ENCODE results near the gene WFDC8. TPM values are rescaled to one million over a fixed set of nuclear protein-coding genes. Genes with fewer than 3 reads are reported as not detected.

Gene WFDC8
- total RNA-seq, result not detected in 2 replicates

GRCh38 chr20:45579184-45579583 lies at the start of gene WFDC8:
Gene WFDC8 (minus strand): TSS chr20:45579284. CDS start chr20:45579247, 37 bp downstream.

DNA sequence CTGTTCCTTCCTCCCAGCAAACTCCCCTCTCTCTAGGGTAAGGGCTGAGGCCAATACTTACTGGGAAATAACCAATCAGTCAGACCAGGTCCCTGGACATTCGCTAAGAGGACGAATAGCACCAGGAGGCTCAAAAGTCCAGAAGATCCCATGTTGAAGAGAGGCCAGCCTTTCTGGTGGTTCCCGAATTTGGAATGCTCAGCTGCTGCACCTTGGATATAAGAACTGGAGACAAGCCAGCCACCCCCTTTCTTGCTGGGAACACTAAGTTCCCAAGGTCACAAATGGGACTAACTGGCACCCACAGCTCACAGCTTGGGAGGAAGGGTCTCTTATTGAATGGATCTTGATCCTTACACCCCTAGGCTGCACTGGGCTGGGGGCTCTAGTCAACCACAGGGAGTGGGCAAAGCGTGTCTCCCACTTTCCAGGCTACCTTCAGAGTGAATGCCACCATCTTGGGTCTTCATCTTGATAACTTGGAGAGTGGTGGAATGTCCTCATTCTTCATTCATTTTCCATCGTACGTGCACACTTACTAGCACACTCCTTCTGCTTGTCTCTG lies 31.8 kb downstream of the WFDC8 start, which contains the start of gene EPPIN:
Gene EPPIN (minus strand): TSS at position 196 of the 565 bp plus-strand sequence. CDS start 44 bp downstream, at position 152.

GRCh38 chr20:45539382-45539781 lies 39.7 kb downstream of the WFDC8 start, which contains the start of gene WFDC6:
Gene WFDC6 (minus strand): TSS chr20:45539482. CDS start chr20:45539407, 75 bp downstream.

GRCh38 chr20:45515147-45515913 lies 63.8 kb downstream of the WFDC8 start, which contains the start of gene SPINT3:
Gene SPINT3 (minus strand): TSS chr20:45515622. CDS start chr20:45515608, 14 bp downstream.

Other genes with a start within 250 kb of the WFDC8 start
- gene SDC4, start 230.9 kb downstream of the WFDC8 start, total RNA-seq, result 102 and 106 TPM in 2 replicates
- gene SYS1, start 216.1 kb downstream of the WFDC8 start, total RNA-seq, result 26.8 and 29.9 TPM in 2 replicates
- under 0.01 TPM in 1 of 2 replicates, not detected in the other for gene TP53TG5, start 201.0 kb downstream of the WFDC8 start, total RNA-seq
- gene DBNDD2, start 171.0 kb downstream of the WFDC8 start, total RNA-seq, result 1.4 and 3.5 TPM in 2 replicates
- 11.9 and 24.0 TPM in 2 replicates for gene PIGT, start 163.1 kb downstream of the WFDC8 start, total RNA-seq
- gene WFDC2, start 109.5 kb downstream of the WFDC8 start, total RNA-seq, result not detected in 2 replicates
- not detected in 2 replicates for gene SPINT3, start 63.7 kb downstream of the WFDC8 start, total RNA-seq
- not detected in 2 replicates for gene WFDC6, start 39.8 kb downstream of the WFDC8 start, total RNA-seq
- gene EPPIN, start 31.9 kb downstream of the WFDC8 start, total RNA-seq, result not detected in 2 replicates
- gene WFDC10A, start 50.5 kb upstream of the WFDC8 start, total RNA-seq, result not detected in 2 replicates
- not detected in 2 replicates for gene WFDC9, start 52.0 kb upstream of the WFDC8 start, total RNA-seq
- not detected in 2 replicates for gene WFDC11, start 91.0 kb upstream of the WFDC8 start, total RNA-seq
- gene WFDC13, start 122.8 kb upstream of the WFDC8 start, total RNA-seq, result not detected in 2 replicates
- not detected in 2 replicates for gene WFDC10B, start 125.7 kb upstream of the WFDC8 start, total RNA-seq
- not detected in 2 replicates for gene SPINT4, start 143.1 kb upstream of the WFDC8 start, total RNA-seq
- gene WFDC3, start 212.6 kb upstream of the WFDC8 start, total RNA-seq, result 0.19 and 0.56 TPM in 2 replicates
- gene DNTTIP1, start 212.7 kb upstream of the WFDC8 start, total RNA-seq, result 8.7 and 25.9 TPM in 2 replicates
- 7.9 and 46.4 TPM in 2 replicates for gene UBE2C, start 233.4 kb upstream of the WFDC8 start, total RNA-seq
- 0.56 TPM in 1 of 2 replicates, not detected in the other for gene TNNC2, start 248.0 kb upstream of the WFDC8 start, total RNA-seq